ENCODE measurements around the gene IL22RA2. TPM values are rescaled to one million over a fixed set of nuclear protein-coding genes. Genes with fewer than 3 reads are reported as not detected.

The IL22RA2 gene
- total and polyA plus RNA-seq, 9 of the 15 experiments (the other 6 are each of a cell fraction or from before 2014, with no cell fraction given), result 0.03 TPM; not detected in 8

GRCh38 chr6:137218917-137219663, 45.6 kb upstream of the IL22RA2 start, which contains the start of gene IFNGR1 (continued):
- TF ChIP-seq EZH2 (IDR thresholded peaks at IDR 0.05; ENCODE audit: borderline replicate concordance, low read depth, low read length) (no peak), E2F5 (CRISPR knock-in tag; IDR thresholded peaks at IDR 0.05) (0 out of 2 replicates have a peak, but pooled peaks have one; percentile 51), ZNF780A (CRISPR knock-in tag; IDR thresholded peaks at IDR 0.05) (no peak), MIER1 (IDR thresholded peaks at IDR 0.05; ENCODE audit: low read depth) (no peak), MCM5 (IDR thresholded peaks at IDR 0.05; ENCODE audit: low read depth) (no peak), ZBTB8A (IDR thresholded peaks at IDR 0.05; ENCODE audit: partially characterized antibody) (no peak), KAT7 (CRISPR knock-in tag; IDR thresholded peaks at IDR 0.05; ENCODE audit: borderline replicate concordance) (no peak), MITF (IDR thresholded peaks at IDR 0.05) (no peak), LEF1 (IDR thresholded peaks at IDR 0.05) (0 out of 2 replicates have a peak, but pooled peaks have one; percentile 35), KHSRP (IDR thresholded peaks at IDR 0.05) (no peak), NCOA4 (IDR thresholded peaks at IDR 0.05; ENCODE audit: partially characterized antibody) (no peak), PRMT5 (CRISPR knock-in tag; IDR thresholded peaks at IDR 0.05) (no peak), ASH1L (IDR thresholded peaks at IDR 0.05; ENCODE audit: borderline replicate concordance, low read depth, partially characterized antibody) (no peak), POLR2AphosphoS5 (IDR thresholded peaks at IDR 0.05; ENCODE audit: control insufficient read depth, insufficient read depth, low read depth, low read length) (peak; percentile 71), PHF8 (IDR thresholded peaks at IDR 0.05; ENCODE audit: borderline replicate concordance, low read length) (peak; percentile 95; the same call in 1 of the 2 replicates), PYGO2 (tag; IDR thresholded peaks at IDR 0.05) (no peak), CBX2 (IDR thresholded peaks at IDR 0.05; ENCODE audit: insufficient read depth, low read length, poor library complexity, severe bottlenecking) (no peak)
- TF ChIP-seq, protein P1, sequence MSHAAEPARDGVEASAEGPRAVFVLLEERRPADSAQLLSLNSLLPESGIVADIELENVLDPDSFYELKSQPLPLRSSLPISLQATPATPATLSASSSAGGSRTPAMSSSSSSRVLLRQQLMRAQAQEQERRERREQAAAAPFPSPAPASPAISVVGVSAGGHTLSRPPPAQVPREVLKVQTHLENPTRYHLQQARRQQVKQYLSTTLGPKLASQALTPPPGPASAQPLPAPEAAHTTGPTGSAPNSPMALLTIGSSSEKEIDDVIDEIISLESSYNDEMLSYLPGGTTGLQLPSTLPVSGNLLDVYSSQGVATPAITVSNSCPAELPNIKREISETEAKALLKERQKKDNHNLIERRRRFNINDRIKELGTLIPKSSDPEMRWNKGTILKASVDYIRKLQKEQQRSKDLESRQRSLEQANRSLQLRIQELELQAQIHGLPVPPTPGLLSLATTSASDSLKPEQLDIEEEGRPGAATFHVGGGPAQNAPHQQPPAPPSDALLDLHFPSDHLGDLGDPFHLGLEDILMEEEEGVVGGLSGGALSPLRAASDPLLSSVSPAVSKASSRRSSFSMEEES (CRISPR knock-in tag; IDR thresholded peaks at IDR 0.05), result no peak
- TF ChIP-seq, protein P2, sequence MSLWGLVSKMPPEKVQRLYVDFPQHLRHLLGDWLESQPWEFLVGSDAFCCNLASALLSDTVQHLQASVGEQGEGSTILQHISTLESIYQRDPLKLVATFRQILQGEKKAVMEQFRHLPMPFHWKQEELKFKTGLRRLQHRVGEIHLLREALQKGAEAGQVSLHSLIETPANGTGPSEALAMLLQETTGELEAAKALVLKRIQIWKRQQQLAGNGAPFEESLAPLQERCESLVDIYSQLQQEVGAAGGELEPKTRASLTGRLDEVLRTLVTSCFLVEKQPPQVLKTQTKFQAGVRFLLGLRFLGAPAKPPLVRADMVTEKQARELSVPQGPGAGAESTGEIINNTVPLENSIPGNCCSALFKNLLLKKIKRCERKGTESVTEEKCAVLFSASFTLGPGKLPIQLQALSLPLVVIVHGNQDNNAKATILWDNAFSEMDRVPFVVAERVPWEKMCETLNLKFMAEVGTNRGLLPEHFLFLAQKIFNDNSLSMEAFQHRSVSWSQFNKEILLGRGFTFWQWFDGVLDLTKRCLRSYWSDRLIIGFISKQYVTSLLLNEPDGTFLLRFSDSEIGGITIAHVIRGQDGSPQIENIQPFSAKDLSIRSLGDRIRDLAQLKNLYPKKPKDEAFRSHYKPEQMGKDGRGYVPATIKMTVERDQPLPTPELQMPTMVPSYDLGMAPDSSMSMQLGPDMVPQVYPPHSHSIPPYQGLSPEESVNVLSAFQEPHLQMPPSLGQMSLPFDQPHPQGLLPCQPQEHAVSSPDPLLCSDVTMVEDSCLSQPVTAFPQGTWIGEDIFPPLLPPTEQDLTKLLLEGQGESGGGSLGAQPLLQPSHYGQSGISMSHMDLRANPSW (CRISPR knock-in tag; IDR thresholded peaks at IDR 0.05), result no peak
- TF ChIP-seq, protein P3, sequence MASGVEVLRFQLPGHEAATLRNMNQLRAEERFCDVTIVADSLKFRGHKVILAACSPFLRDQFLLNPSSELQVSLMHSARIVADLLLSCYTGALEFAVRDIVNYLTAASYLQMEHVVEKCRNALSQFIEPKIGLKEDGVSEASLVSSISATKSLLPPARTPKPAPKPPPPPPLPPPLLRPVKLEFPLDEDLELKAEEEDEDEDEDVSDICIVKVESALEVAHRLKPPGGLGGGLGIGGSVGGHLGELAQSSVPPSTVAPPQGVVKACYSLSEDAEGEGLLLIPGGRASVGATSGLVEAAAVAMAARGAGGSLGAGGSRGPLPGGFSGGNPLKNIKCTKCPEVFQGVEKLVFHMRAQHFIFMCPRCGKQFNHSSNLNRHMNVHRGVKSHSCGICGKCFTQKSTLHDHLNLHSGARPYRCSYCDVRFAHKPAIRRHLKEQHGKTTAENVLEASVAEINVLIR (CRISPR knock-in tag; IDR thresholded peaks at IDR 0.05), result peak; percentile 92

Data from K562 (cell line).